H1 (cell line): ENCODE measurements around the gene MPV17. TPM values are rescaled to one million over a fixed set of nuclear protein-coding genes. Genes with fewer than 3 reads are reported as not detected.

Source experiments
- USF2 ChIP-seq: IDR thresholded peaks from 2 replicates; pipeline ENCODE4 v1.6.1; 2011; ENCODE audit warnings: low read length, improper control_type of control experiment
- polyA plus RNA-seq, 7 experiments: library from polyadenylated mRNA; depleted of rRNA in 3 of 7; stranded (reverse) in 5 of 7; unstranded in 2 of 7; fragments of >200 nt in 5 of 7; fragments of 200-250 nt in 2 of 7; gene quantifications; 1 replicate in 5 of 7; 2 replicates in 1 of 7; 4 replicates in 1 of 7; pipeline versions ENCODE4 v1.2.1 to v1.2.3, GENCODE V29; 2011 to 2013; ENCODE audit warnings: missing spikeins in 2 of 7, mixed read lengths in 2 of 7
- total RNA-seq: library from RNA; stranded (reverse); fragmentation: NEBNext Ultra II Directional; extraction: Animal tissue kit (Norgen Biotek cat#: 25700); gene quantifications from 2 replicates; pipeline ENCODE4 v1.2.1, GENCODE V29; 2021

The MPV17 gene
- total and polyA plus RNA-seq, 2 of the 8 experiments (the other 6 are each of a cell fraction or from before 2014, with no cell fraction given) = 45.2 to 181 TPM

GRCh38 chr2:27296481-27296880 is 26.4 kb downstream of the MPV17 start (continued):
- TF ChIP-seq USF2 = no peak
